ENCODE data around the gene MACROD2.

GRCh38 chr20:14631011-14631410 is 635.7 kb downstream of the MACROD2 start:
- TF ChIP-seq YY1 (IDR thresholded peaks at IDR 0.05; ENCODE audit: extremely low read depth, insufficient replicate concordance, low read depth, low read length) (no peak), CTCF (IDR thresholded peaks at IDR 0.05 in 2 of 3, conservative IDR thresholded peaks at IDR 0.05 in 1 of 3; ENCODE audit: borderline replicate concordance in 1 of 3, insufficient read depth in 1 of 3, low read depth in 2 of 3, low read length in 2 of 3) (no peak), REST (IDR thresholded peaks at IDR 0.05; ENCODE audit: low read depth) (no peak), POLR2A (IDR thresholded peaks at IDR 0.05; ENCODE audit: borderline replicate concordance, extremely low read depth, insufficient read depth, insufficient read length) (no peak), EZH2 (IDR thresholded peaks at IDR 0.05) (no peak), JUND (IDR thresholded peaks at IDR 0.05) (no peak), ZNF274 (IDR thresholded peaks at IDR 0.05; ENCODE audit: low read depth, low read length) (no peak), ATF3 (IDR thresholded peaks at IDR 0.05) (no peak), SP1 (IDR thresholded peaks at IDR 0.05; ENCODE audit: low read depth) (no peak), ELF1 (IDR thresholded peaks at IDR 0.05; ENCODE audit: borderline replicate concordance, low read depth) (no peak)

Measured in HCT116 (cell line).